ENCODE measurements around the gene CFAP210.
"Not testable (repeated sequence)": the region's sequence is repeated elsewhere in the genome, so short reads cannot be mapped to it uniquely, and the experiment has no call there.

CFAP210 gene

GRCh38 chr2:169636440-169637097 lies 57.6 kb downstream of the CFAP210 start:
- DNase-seq (ENCODE audit: low read depth in 1 of 2, low spot score in 1 of 2) = no peak

GRCh38 chr2:169625781-169626180 lies 68.4 kb downstream of the CFAP210 start:
- DNase-seq (ENCODE audit: low read depth in 1 of 2, low spot score in 1 of 2) = no peak

- no peak for DNase-seq (ENCODE audit: low read depth in 1 of 2, low spot score in 1 of 2)
Observed at GRCh38 chr2:169623235-169623634, 71.0 kb downstream of the CFAP210 start.

GRCh38 chr2:169620509-169620908 lies 73.7 kb downstream of the CFAP210 start:
- DNase-seq (ENCODE audit: low read depth in 1 of 2, low spot score in 1 of 2) = no peak

GRCh38 chr2:169619946-169620345 lies 74.3 kb downstream of the CFAP210 start:
- DNase-seq (ENCODE audit: low read depth in 1 of 2, low spot score in 1 of 2) = no peak

GRCh38 chr2:169615982-169616381 lies 78.2 kb downstream of the CFAP210 start:
- DNase-seq (ENCODE audit: low read depth in 1 of 2, low spot score in 1 of 2) = not testable (repeated sequence)

- DNase-seq (ENCODE audit: low read depth in 1 of 2, low spot score in 1 of 2) = no peak
Observed at GRCh38 chr2:169613876-169614275, 80.3 kb downstream of the CFAP210 start.

- no peak for DNase-seq (ENCODE audit: low read depth in 1 of 2, low spot score in 1 of 2)
Observed at GRCh38 chr2:169609264-169609663, 84.9 kb downstream of the CFAP210 start.

GRCh38 chr2:169599568-169599967 lies 94.6 kb downstream of the CFAP210 start:
- DNase-seq (ENCODE audit: low read depth in 1 of 2, low spot score in 1 of 2) = no peak

GRCh38 chr2:169598982-169599381 lies 95.2 kb downstream of the CFAP210 start:
- DNase-seq (ENCODE audit: low read depth in 1 of 2, low spot score in 1 of 2) = no peak

GRCh38 chr2:169596546-169596945 lies 97.7 kb downstream of the CFAP210 start:
- not testable (repeated sequence) for DNase-seq (ENCODE audit: low read depth in 1 of 2, low spot score in 1 of 2)

Measured in activated CD4-positive, alpha-beta T cell treated with anti-CD3 and anti-CD28 coated beads, Interleukin-2, amount 50 U/mL, for 24 hours (primary cell).